HG03354 (cell line): Measurements from ENCODE around the gene PLCH1.

Source experiments
- ATAC-seq: cut with Tn5 transposase; IDR thresholded peaks from one replicate; pipeline ENCODE4 v1.9.1; 2021; ENCODE audit warnings: mild to moderate bottlenecking; ENCODE audit not compliant: unreplicated experiment, poor library complexity, severe bottlenecking

Gene PLCH1

DNA sequence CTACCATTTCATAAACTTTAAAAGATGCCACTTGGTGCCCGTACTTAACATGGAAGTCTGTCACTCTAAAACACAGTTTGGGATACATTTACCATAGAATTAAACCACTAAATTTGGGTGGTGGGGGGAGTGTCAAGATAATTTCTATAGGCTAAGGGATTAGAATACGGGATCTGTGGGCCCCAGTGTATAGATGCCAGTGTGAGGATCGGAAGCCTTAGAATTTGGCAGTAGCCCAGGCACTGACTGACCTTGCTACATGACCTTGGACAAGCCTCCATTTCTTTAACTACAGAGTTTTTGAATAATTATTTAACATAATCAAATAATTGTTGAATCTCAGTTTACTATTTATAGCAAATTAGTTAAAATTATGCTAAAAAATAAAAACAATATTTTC lies 375.1 kb downstream of the PLCH1 start:
- ATAC-seq = no peak

- no peak for ATAC-seq
Observed at GRCh38 chr3:155369244-155369643, 375.6 kb downstream of the PLCH1 start.

DNA sequence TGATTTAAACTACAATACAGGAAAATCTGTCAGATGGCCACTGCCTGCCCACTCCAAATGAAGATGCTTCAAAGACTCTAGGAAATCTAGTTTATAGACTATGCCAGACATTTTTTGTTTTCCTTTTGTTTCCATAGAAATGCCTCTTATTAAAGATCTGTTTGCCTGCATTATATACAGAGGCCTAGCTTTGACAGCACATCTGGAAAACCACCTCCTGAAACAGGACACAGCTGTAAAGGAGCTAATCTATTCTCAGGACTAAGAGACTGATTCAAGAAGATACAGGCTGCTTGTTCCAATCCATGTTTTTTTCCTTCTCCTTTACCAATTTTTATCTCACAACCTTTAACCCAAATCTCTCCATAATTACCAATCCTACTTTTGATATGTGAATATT lies 376.1 kb downstream of the PLCH1 start:
- no peak for ATAC-seq

DNA sequence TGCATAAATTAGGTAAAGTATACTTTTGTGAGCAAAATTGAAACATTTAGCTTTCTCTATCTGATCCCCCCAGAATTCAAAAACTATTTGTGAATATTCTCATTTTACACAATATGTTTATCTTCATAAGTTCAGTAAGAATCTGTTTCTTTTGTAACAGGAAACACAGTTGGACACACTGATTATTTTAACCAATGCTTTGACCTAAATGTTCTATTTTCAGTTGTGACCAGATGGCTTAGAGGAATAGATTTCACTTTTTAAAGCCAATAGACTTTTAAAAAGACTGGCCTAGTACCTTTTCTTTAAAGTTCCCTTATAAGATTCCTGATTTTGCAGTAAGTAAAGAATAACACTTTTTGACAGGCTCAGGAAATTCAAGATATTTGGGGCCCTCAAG lies 377.4 kb downstream of the PLCH1 start:
- no peak for ATAC-seq

DNA sequence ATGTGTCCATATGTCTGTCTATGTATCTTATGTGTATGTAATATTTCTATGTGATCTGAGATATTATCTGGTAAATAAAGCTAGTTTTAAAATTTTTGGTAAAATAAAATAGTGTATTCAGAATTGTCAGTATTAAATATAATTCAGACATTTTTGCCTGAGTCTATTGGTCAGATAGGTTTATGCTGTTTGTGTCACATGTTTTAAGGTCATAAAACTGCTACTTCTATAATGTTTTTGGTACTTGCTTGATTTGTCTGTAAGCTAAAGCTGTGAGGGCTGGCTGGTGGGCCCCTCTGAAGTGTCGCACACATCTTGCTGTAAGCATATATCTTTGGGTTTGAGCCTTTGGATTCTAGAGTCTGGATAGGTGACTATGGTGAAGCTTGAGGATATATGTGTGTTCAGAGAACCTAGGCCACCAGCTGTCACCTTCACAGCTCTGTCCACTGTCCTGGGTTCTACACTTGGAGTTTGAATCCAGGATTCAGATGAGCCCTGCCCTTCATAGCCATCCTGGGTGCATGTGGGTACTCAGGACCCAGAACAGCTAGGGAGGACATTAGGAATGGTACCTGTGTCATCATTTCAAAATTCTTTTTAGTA lies 379.6 kb downstream of the PLCH1 start:
- no peak for ATAC-seq

DNA sequence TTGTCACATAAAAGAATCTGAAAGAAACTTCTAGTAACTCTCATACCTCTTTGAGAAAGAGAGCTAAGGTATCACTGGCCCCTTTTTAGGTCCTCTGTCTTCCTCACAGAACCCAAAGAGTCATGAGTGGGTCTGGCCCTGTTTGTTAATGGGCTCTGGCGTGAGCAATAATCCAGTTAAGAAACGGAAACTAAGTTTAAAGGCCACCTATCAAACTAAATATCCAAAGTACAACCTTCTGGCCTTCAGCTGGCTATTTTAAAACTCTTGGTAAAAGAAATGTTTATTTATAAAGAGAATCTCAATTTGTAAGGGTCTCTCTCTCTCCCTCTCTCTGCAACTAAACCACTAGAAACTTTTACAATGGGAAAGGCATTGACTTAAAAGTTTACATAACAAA lies 380.4 kb downstream of the PLCH1 start:
- ATAC-seq = no peak

DNA sequence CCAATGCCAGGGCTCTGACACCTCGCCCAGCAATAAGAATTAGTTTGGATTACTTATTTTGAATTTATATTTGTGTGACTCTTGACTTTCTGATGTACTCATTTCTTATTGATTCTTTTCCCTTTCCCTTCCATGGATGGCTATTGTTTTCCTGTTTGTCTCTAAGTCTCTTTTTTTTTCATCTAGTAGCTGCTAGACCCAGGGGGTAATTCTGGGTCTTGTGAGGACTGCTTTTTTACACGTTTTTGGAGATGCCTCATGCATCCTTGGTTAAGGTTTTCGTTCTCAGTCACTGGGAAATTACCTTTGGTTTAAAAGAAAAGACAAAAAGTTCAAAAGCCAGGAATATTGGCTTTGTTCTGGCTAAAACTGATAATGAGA lies 381.2 kb downstream of the PLCH1 start:
- no peak for ATAC-seq

- ATAC-seq = no peak
Observed at GRCh38 chr3:155362808-155363689, 381.8 kb downstream of the PLCH1 start.

DNA sequence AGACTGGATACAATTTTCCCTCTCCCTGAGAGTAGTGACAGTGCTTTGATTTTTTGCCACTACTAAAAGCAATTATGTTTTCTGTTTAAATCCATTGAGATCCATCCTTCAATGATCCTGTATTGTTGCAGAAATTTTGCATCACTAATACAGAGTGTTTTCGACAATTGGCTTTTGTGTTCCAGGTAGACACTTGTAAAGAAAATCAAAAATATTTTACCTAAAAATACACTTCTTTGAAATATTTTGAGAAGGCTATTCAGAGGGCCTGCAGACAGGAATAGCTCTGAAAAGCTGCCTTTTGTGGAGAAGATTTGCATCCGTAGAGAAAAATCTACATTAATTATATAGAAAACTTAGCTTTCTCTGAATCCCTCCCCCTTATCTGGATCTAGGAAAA lies 384.6 kb downstream of the PLCH1 start:
- no peak for ATAC-seq

GRCh38 chr3:155356594-155357370 lies 388.1 kb downstream of the PLCH1 start:
- no peak for ATAC-seq

DNA sequence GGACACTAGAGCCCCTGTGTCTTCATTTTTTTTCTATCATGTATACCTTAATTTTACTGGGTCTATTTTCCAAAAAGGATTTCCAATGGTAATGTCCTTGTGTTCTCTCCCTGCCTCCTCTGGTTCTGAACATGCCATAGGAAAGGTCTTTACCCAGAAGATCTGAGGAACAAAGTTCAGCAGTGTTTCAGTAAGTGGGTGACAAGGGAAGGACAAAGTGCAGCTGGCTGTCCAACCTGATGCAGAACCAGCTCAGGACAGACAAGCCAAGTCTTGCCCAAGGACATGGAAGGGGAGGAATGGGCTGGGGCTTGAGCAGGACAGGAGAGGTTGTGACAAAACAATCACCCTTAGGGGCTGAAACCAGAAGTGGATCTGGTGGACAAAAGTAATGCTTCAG lies 390.2 kb downstream of the PLCH1 start:
- no peak for ATAC-seq

GRCh38 chr3:155352900-155353490 lies 391.9 kb downstream of the PLCH1 start:
- ATAC-seq = no peak

DNA sequence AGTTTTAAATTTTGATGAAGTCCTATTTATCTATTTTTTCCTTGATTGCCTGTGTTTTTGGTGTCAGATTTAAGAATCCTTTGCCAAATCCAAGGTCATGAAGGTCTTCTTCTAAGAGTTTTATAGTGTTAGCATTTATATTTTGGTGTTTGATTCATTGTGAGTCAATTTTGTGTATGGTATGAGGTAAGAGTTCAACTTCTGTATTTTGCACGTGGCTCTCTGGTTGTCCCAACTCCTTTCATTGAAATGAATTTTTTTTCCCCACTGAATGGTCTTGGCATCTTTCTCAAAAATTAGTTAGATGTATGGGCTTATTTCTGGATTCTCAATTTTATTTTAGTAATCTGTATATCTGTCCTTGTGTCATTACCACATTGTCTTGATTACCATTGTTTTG lies 394.3 kb downstream of the PLCH1 start:
- no peak for ATAC-seq

DNA sequence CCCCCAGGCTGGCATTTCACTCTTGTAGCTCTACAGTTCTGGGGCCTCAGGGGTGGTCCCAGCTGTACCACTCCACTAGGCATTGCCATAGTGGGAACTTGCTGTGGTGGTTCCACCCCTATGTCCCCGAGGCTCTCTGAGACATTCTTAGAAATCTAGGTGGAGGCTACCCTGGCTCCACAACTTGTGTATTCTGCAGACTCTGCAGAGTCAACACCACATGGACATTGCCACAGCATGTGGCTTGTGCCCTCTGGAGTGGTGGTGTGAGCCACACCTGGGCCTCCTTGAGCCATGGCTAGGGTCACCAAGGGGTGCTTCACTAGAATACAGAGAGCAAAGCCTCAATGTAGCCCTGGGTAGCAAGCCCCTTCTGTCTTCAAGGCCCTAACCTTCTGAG lies 397.0 kb downstream of the PLCH1 start:
- ATAC-seq = no peak

DNA sequence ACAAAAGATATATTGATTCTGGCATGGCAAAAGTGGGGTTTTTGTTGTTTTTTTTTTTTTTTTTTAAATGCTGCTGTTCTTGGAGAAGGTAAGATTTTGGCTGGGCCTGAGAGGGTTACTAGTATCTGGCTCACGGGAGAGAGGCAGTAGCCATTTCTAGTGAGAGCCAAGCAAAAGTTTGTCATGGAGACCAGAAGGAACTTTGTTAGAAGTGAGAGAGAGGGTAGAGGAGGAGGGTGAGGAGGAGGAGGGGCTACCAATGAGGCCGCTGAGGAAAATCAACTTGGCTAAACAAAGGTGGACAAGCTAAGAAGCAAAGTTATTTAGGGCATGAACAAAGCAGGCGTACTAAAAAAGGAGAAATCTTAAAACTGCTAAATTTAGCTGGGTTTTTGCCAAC lies 402.5 kb downstream of the PLCH1 start:
- no peak for ATAC-seq

DNA sequence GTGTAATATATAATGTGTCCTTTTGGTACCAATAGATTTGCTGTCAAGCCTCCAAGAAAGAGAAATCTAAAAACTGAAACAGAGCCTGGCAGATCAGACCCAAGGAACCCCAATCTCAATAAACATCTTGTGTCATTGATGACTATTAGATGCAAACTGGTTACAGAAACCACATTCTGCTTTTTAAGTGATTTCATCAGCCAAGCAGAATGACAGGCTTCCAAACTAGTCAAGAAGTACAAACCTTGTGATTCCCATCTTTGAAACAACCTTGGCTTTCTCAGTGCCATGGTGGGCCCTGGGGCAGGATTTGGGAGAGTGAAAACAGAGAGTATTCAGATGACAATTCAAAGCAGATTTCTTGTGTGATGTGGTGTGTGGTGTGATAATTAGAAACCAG lies 405.8 kb downstream of the PLCH1 start:
- no peak for ATAC-seq

DNA sequence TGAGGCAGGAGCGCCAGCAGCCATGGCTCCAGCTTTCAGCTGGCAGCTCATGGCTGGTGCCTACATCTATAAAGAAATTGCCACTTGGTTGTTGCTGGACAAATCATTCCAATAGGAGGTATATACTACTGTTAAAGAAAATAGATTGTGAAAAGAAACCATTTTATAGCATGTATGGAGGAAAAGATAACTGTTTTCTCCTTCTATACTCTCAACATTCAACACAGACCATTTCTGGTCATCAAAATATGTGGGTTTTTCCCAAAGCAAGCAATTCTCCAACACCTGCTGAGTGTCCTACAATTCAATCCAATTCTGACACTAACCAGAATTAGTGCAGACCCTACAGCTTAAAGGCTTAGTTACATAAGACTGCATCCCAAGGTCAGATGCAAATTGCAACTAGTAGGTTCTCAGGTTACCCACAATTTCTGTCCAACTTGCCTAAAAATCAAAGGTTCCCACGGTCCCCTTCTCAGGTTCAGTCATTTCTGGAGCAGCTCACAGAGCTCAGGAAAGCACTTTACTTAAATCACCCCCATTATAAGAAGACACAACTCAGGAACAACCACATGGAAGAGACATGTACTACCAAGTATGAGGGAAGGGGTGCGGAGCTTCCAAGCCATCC lies 409.0 kb downstream of the PLCH1 start:
- peak; percentile 38 for ATAC-seq

- ATAC-seq = peak; percentile 85
Observed at GRCh38 chr3:155334914-155335723, 409.8 kb downstream of the PLCH1 start.

GRCh38 chr3:155334215-155334913 lies 410.5 kb downstream of the PLCH1 start:
- no peak for ATAC-seq
